ENCODE results near the gene DBI. TPM values are rescaled to one million over a fixed set of nuclear protein-coding genes. Genes with fewer than 3 reads are reported as not detected.

Gene DBI
- total RNA-seq, 4 donors from 2014 or later: 17.3 to 102 (median 55.2) TPM

DNA sequence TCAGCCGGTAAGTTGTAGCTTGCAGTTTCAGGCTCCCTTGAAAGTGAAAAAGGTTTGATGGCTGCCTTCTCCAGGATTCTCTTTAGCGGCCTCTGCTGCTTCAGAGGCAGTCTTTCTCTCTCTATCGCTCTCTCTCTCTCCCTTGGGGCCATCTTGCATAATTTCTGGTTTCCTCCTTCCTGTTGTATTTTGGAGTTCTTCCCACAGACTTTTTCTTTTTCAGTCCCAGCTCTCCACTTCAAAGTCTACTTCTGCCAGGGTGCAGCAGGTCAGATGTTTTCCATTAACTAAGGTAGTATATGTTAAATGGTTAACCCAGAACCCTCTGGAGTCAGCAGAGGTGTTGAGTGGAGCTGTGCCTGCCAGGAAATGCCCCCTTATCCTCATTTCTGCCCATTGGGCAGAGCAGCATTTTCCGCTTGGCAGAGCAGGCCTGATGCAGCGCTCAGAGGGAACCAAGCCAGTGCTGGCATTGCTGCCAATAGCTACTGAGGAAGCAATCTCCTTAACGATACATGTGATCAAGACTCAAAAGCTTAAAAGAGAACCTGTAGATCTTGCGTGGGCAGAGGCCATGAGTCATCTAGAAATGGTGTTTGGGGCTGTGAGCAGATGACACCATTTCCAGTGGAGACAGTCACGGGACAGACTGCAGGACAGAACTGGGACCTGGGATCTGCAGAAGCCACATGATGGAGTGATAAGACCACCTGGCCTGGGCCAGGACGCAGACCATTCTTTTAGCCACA is 20.8 kb downstream of the DBI start:
- no peak overlapping the region for H3K4me3 ChIP-seq
- peak; percentile 15 to 47 for DNase-seq
- peak; percentile 58 to 80 for ATAC-seq
- intact Hi-C loops (cut with DNase I; ENCODE audit: low total_unique reads) (no loop called here), in situ Hi-C loops (cut with MboI; ENCODE audit: low sequenced_read_pairs in 4 of 4) (no loop called here)
- no peaks in the 10 kb centered on the region for H3K27me3 ChIP-seq
- peak in 2 of 5 experiments; percentile 11 to 18 for TF ChIP-seq CTCF (IDR thresholded peaks at IDR 0.05 in 4 of 5, conservative IDR thresholded peaks at IDR 0.05 in 1 of 5)
- no peak for TF ChIP-seq POLR2A (IDR thresholded peaks at IDR 0.05)
- H3K27ac ChIP-seq: peak overlapping the region; percentile 11 to 48 (median 20)
- H3K4me1 ChIP-seq: peaks cover 7 to 19% of the 10 kb centered on the region in 2 donors
- no peaks in the 10 kb centered on the region for H3K36me3 ChIP-seq
- H3K9me3 ChIP-seq: no peaks in the 10 kb centered on the region

GRCh38 chr2:119389615-119390306 is 23.0 kb downstream of the DBI start:
- in situ Hi-C loops (cut with MboI; ENCODE audit: low sequenced_read_pairs in 4 of 4): no loop called here
- Histone ChIP-seq H3K4me3 (no peak overlapping the region), H3K4me1 (peaks cover 7 to 19% of the 10 kb centered on the region in 2 donors), H3K27me3 (no peaks in the 10 kb centered on the region), H3K36me3 (no peaks in the 10 kb centered on the region), H3K9me3 (no peaks in the 10 kb centered on the region), H3K27ac (no peak overlapping the region)
- ATAC-seq (peak in 1 of 2 donors; percentile 31), DNase-seq (no peak)
- intact Hi-C loops (cut with DNase I; ENCODE audit: low total_unique reads): no loop called here
- TF ChIP-seq POLR2A (IDR thresholded peaks at IDR 0.05): no peak
- no peak for TF ChIP-seq CTCF (IDR thresholded peaks at IDR 0.05 in 4 of 5, conservative IDR thresholded peaks at IDR 0.05 in 1 of 5)

DNA sequence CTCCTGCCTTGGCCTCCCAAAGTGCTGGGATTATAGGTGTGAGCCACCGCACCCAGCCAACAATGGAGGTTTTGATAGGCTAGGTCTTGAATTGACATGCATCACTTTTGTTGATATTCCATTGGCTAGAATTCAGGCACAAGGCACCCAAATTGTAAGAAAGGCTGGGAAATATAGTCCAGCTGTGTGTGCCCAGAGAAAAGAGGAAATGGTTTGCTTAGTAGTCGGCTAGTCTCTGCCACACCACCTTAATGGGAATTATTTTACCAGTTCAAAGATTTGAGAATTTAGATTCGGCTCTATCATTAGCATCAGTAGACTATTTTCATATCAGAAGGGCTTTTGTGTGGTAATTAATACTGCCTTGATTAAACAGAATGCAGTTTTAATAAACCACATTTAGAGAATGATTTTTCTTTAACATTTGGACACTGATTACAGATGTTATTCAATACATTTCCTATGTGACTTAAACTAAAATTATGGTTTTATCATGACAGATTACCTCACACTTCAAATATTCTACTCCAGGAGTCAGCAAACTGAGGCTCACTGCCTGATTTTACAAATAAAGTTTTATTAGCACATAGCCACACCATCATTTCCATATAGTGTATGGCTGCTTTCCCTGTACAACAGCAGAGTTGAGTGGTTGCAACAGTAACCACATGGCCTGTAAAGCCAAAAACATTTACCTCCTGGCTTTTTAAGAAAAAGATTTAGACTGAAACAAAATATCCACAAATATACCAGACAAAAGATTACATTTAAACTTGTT is 27.4 kb downstream of the DBI start:
- TF ChIP-seq POLR2A (IDR thresholded peaks at IDR 0.05): no peak
- TF ChIP-seq CTCF (IDR thresholded peaks at IDR 0.05 in 4 of 5, conservative IDR thresholded peaks at IDR 0.05 in 1 of 5): no peak
- H3K36me3 ChIP-seq: no peaks in the 10 kb centered on the region
- DNase-seq (no peak), ATAC-seq (no peak)
- H3K27me3 ChIP-seq: no peaks in the 10 kb centered on the region
- H3K27ac ChIP-seq: no peak overlapping the region
- H3K9me3 ChIP-seq: no peaks in the 10 kb centered on the region
- peaks cover 7 to 11% of the 10 kb centered on the region in 2 donors for H3K4me1 ChIP-seq
- no peak overlapping the region for H3K4me3 ChIP-seq
- intact Hi-C loops (cut with DNase I; ENCODE audit: low total_unique reads) (no loop called here), in situ Hi-C loops (cut with MboI; ENCODE audit: low sequenced_read_pairs in 4 of 4) (no loop called here)

DNA sequence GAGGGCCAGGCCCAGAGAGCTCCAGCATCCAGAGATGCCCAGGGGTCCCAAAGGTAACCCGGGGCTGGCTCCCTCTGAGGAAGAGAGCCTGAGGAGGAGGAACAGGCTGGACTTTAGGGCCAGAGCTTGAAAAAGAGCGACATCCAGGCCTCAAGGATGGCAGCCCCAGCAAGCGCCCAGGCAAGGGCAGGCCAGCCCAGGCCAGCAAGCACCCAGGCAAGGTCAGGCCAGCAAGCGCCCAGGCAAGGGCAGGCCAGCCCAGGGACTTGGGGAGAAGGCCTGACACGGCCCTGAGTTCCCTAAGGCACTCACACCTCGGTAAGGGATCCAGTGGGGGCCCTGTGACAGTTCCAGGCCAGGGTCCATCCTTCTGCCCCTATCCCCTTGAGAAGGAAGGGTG is 30.4 kb downstream of the DBI start:
- in situ Hi-C loops (cut with MboI; ENCODE audit: low sequenced_read_pairs in 4 of 4): no loop called here
- TF ChIP-seq CTCF (IDR thresholded peaks at IDR 0.05 in 4 of 5, conservative IDR thresholded peaks at IDR 0.05 in 1 of 5) (no peak), POLR2A (IDR thresholded peaks at IDR 0.05) (no peak)
- Histone ChIP-seq H3K4me1 (no peaks in the 10 kb centered on the region), H3K36me3 (no peaks in the 10 kb centered on the region), H3K9me3 (no peaks in the 10 kb centered on the region), H3K4me3 (no peak overlapping the region), H3K27ac (no peak overlapping the region), H3K27me3 (no peaks in the 10 kb centered on the region)
- DNase-seq: no peak
- intact Hi-C loops (cut with DNase I; ENCODE audit: low total_unique reads): no loop called here
- ATAC-seq: no peak
